Measurements from ENCODE around the gene FAM13A.
"Not testable (repeated sequence)": the region's sequence is repeated elsewhere in the genome, so short reads cannot be mapped to it uniquely, and the experiment has no call there.

The FAM13A gene

DNA sequence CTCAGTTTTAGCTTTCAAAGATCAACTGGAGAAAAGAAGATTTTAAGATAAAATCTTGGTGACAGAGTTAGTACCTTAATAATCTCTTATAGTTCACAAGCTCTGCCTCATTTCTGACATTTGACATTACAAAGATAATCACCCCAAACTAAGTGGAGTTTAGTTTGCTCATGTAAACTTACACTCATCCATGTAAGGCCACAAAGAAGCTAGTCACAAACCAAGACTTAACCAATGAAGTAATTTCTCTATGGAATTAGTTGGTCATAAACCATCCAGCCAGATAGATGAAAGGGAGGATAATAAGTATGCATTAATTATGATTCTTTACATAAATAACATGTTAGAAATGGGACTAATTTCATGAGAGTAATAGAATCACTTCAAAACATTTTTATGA, 159.2 kb downstream of the FAM13A start:
- no peak for DNase-seq (ENCODE audit: low spot score)

DNA sequence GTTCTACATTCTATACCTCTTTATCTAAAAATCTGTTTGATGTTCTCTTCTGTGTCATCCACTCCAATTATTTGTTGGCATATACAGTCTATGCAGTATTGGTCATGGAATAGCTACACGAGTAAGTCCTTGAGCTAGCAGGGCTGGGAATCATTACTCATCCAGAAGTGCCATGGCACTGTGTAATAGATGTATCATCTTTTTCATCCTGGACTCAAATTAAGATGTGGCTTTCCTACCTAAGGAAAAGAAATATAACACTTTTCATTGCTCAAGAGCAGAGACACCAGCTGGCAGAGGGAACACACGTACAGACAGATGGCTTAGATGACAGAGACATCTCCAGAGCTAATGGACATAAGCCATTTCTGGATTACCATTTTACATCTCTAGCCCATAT, 159.8 kb downstream of the FAM13A start:
- DNase-seq (ENCODE audit: low spot score): no peak

DNA sequence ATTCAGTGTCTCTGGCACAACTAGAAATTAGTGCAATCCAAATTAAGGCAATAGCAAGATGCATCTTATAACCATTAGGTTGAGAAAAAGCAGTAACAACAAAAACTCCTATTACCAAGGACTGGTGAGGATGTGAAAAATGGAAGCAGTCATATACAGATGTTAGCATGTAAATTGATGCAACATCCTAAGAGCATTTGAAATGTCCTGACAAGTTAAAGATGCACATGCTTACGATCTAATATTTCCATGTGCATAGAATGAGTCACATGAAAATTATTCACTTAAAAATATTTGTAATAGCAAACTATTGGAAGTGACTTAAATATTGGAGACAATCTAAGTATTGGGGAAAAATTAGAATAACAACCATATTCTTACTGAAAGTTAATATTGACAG, 163.0 kb downstream of the FAM13A start:
- no peak for DNase-seq (ENCODE audit: low spot score)

DNA sequence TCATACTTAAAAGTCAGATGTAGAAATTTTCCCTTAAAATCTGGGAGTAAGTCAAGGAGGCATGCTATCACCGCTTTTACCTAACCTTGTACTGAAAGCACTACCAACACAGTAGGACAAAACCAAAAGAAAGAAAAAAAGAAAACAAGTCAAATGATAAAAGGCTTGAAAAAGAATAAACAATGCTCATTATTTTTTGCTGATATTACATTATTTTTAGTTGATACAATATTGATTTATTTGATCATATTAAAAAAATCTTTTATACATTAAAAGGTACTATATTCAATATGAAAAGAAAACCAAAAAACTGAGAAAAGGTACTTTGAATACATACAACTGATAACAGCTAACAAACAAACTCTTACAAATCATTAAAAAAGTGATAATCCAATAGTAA, 164.3 kb downstream of the FAM13A start:
- no peak for DNase-seq (ENCODE audit: low spot score)

DNA sequence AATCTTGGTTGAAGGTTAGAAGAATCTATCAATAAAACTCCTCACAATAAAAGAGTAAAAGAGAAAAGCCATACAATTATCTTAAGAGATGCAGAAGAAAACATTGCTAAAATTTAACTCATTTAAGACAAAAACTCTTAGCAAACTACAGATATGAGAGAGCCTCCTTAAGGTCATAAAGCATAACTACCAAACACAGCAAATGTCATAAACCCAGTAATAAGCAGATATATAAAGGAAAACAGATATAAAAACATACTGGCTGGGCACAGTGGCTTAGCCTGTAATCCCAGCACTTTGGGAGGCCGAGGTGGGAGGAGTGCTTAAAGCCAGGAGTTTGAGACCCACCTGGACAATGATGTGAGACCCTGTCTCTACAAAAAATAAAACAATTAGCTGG, 165.3 kb downstream of the FAM13A start:
- no peak for DNase-seq (ENCODE audit: low spot score)

DNA sequence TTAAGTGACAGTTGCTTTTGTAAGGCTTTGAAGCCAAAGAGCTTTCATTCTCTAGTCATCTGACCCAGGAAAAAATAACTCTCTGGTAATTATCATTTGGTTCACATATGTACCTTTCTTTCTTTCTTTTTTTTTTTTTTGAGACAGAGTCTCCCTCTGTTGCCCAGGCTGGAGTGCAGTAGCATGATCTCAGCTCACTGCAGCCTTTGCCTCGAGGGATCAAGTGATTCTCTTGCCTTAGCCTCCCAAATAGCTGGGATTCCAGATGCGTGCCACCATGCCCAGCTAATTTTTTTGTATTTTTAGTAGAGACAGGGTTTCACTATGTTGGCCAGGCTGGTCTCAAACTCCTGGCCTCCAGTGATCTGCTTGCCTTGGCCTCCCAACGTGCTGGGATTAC, 169.6 kb downstream of the FAM13A start:
- not testable (repeated sequence) for DNase-seq (ENCODE audit: low spot score)

DNA sequence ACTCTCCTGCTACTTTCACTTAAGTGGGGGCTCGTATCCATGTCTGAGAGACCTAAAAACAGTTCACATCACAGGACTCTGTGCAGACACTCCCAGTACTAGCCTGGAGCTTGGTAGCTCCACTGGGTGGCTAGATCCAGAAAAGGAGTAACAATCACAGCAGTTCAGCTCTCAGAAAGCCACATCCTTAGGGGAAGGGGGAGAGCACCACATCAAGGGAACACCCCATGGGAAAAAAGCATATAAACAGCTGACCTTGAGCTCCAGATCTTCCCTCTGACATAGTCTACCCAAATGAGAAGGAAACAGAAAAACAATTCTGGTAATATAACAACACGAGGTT, 175.8 kb downstream of the FAM13A start:
- DNase-seq (ENCODE audit: low spot score): no peak

DNA sequence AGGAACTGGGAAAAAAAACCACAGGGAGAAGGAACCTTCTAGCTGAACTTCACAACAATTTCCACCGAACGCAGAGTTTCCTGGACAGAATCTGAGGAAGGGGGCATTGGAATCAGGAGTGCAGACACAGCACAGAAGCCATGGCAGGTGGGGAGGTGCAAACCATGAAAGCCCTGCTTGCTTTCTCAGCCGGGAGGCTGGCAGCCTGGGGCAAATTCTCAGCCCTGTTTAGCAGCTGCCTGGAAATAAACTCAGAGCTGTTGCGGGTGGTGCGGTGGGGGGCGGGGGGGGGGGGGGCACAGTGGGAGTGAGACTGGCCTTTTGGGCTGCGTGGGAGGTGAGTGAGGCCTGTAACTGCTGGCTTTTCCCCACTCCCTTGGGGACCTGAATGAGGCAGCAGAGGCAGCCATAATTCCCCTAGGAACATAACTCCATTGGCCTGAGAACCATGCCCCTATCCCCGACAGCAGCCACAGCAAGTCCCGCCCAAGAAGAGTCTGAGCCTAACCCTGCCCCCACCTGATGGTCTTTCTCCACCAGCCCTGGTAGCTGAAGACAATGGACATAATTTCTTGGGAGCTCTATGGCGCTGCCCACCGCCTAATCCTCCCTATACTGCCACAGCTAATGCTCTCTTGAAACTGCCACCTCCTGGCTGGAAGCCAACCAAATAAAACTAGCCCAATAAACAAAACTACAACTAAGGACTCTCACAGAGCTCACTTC, 176.3 kb downstream of the FAM13A start:
- DNase-seq (ENCODE audit: low spot score): no peak

DNA sequence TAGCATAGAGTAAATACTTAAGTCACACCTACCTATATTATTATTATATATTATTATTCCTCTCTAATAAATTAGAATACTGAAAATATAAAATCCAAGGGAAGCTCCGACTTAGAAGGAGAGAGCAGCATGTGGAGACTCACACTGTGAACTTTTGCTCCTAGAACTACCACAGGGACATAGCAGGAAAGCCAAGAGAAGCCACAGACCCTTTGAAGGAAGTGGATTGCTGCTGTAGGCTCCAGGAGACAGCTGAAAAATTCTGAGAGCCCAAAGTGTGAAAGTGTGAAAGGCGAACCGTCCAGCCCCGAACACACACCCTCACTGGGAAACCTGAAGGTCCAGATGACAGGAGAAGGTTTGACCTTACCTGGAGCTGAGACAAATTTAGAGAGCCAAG, 177.0 kb downstream of the FAM13A start:
- no peak for DNase-seq (ENCODE audit: low spot score)

DNA sequence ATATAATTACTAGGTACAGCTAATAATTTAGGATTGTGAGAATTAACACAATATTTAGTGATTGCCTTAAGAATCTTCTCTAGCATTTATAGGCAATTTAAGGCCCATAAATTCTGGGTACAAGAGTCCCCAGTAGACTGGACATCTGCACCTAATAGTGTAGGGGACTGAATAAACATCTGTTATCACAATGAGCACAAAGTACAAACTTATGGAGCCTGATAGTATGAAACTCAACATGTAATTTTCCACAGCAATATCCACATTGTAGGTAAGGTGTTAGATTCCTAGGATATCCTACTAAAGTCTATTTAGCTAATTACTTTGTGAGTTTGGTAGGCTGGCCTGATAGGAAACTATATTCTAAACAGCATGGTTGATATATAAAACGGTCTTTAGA, 178.3 kb downstream of the FAM13A start:
- DNase-seq (ENCODE audit: low spot score): no peak

DNA sequence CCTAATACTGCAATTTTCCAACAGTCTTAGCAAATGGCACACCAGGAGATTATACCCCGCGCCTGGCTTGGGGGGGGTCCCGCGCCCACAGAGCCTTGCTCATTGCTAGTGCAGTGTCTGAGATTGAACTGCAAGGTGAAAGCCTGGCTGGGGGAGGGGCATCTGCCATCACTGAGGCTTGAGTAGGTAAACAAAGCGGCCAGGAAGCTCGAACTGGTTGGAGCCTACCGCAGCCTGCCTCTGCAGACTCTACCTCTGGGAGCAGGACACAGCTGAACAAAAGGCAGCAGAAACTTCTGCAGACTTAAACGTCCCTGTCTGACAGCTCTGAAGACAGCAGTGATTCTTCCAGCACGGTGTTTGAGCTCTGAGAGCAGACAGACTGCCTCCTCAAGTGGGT, 186.6 kb downstream of the FAM13A start:
- DNase-seq (ENCODE audit: low spot score): no peak

DNA sequence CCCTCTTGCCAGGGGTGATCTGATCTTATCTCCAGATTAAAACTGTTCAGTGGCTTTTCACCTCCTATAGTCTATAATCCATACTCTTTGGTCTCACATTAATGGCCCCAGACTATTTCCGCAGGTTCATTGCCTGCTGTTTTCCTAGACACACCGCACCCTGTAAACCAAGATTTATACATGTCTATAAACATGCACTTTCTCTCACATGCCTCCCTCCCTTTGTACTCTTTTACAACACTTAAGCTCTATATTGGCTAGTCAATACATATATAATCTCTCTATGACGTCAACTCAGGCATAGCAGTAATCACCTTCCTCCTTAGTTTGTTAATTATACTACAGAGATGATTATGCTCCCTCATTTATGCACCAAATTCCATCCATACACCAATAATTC, 188.5 kb downstream of the FAM13A start:
- no peak for DNase-seq (ENCODE audit: low spot score)

DNA sequence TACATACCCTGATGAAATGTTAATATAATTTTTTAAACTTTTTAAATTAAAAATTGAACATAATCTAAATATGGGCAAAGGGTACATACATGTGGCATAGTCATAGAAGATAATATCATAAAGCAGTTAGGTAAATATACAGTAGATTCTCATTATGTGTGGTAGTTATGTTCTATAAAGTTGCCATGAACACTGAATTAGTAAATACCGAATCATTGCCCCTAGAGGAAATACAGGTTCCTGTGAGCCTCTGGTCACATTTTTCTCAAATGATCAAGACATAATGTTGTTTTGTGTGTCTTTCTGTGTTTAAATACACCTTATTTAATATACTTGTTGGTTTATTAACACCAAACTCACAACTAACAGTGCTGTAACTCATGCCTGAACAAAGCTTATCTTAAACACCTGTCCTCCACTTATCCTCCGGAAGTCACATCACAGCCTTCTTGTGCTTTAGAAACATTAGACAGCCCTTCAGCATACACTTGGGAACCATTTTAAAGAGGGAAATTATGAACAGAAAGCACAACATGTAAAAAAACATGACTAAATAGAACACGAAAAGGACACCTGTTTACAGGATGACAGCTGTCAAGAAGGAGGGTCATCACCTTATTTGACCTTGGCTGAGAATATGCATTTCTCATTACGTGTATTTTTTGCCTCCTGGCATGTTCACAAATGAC, 190.0 kb downstream of the FAM13A start:
- DNase-seq (ENCODE audit: low spot score): no peak

DNA sequence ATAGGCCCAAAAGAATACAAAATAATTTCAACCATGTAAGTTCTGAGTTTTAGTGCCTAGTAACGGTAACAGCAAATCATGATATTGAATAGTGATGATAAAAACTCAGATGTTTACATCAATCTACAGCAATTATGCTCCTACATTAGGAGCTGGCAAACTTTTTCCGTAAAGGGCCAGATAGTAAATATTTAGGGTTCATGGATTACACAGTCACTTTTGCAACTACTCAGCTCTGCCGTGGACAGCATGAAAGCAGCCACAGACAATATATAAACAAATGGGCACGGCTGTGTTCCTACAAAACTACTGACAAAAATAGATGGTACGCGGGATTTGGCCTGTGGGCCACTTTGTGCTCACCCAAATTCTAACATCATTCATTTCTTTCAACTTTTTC, 191.5 kb downstream of the FAM13A start:
- no peak for DNase-seq (ENCODE audit: low spot score)

DNA sequence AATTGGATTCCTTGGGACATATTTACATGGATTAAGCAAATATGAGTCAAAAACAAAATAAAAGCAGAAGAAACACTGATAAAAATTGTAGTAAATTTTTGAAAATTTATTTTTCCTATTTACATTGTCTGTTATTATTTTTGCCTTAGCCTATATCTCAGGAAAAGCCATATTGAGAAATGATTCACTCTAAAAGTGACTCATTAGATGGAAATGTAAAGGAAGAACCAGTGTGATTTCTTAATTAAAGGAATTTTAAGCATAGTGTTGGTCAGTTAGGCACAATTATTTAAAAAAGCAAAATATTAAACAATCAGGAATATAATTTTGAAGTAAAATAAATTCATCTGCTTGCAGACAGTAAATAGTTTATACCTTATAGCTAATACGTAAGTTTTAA, 191.9 kb downstream of the FAM13A start:
- DNase-seq (ENCODE audit: low spot score): no peak

DNA sequence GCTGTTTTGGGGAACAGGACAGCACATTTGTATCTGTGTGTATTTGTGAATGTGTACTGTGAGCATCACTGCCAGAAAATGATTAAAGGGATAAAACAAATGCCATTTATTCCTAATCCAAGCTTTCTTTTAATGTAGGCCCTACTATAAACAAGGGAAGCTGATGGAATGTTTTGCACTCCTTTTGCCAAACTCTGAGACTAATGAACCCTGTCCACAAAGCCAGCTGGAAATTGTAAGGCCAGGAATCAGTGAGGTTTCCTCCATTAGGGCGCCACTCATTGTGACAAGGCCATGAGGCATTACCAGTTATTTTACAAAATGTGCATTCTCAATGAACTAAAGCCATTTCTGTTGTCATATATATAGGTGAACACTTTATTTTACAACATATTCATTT, 196.4 kb downstream of the FAM13A start:
- DNase-seq (ENCODE audit: low spot score): no peak

DNA sequence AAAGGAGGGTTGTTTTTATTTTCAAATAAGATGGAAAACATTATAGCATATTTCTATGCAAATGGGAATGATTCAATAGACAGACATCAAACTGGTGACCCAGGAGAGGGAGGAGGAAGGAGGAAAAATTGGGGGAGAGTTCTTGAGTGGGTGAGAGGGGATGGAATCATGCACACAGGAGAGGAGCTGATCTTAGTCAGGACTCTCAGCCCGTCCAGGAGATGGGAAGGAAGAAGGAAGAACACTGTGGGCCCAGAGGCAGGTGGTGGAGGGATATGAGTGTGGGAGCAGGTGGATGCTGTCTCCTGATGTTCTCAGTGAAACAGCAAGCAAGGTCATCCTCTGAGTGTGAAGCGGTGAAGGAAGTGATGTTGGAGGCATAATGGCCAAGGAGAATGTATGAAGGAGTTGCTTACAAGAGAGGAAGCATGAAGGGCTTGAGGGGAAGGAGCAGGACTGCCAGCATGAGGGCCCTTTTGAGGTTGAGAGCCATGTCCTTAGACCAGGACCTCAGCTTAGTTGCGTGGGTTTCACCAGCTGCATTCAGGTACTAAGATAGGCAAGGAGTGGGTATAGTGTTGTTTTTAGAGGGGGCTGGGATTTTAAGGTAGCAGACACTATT, 197.7 kb downstream of the FAM13A start:
- DNase-seq (ENCODE audit: low spot score): no peak

DNA sequence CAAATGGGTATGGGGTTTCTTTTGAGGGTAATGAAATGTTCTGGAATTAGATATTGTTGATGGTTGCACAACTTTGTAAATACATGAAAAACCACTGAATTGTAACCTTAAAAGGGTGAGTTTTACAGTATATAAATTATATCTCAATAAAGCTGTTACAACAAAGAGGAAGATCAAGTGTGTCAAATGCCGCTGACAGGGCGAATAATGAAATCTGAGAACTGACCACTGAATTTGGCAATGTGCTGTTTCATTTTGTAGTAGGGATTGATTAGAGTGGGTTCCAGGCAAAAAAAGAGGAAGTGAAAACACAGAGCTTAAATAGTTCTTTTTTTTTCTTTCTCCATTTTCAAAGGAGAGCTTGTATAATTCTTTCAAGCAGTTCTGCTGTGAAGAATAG, 198.2 kb downstream of the FAM13A start:
- no peak for DNase-seq (ENCODE audit: low spot score)

DNA sequence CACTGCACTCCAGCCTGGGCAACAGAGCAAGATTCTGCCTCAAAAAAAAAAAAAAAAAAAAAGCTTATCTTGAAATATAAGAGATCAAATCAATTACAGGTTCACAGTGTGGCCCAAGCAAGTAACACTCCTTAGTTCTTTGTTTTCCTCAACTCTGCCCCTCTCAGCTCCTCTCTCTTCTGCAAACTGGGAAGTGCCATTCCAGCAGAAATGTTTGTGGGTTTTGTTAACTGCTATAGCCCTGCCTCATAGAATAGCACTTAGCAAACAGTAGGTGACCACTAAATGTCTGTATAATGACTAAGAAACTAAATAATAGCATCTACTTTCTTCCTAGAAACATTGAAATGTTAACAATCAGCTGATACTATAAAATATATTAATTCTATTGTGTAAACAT, 199.4 kb downstream of the FAM13A start:
- no peak for DNase-seq (ENCODE audit: low spot score)

DNA sequence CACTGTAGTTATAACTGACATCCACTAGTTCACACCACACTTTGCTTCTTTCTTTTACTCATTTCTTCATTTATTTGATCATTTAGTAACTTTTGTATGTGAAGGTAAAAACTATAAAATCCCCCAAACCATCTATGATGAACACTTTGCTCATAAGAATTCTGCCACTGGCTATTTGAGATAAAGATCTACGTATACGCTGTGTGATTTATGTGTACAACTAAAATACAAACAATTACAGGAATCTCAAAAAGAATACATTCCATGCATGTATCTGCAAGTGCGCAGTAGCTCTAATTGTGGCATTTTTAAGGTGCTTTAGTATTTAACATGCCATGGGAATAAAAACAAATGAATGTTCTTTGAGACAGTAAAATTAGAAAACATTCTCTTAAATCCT, 202.5 kb downstream of the FAM13A start:
- no peak for DNase-seq (ENCODE audit: low spot score)

DNA sequence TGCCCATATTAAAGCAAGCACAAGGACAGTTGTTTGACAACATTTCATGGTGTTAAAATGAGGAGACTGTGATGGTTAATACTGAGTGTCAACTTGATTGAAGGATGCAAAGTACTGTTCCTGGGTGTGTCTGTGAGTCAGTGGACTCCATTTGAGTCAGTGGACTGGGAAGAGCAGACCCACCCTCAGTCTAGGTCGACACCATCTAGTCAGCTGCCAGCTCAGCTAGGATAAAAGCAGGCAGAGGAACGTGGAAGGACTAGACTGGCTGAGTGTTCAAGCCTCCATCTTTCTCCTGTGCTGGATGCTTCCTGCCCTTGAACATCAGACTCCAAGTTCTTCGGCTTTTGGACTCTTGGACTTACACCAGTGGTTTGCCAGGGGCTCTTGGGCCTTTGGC, 203.4 kb downstream of the FAM13A start:
- not testable (repeated sequence) for DNase-seq (ENCODE audit: low spot score)

DNA sequence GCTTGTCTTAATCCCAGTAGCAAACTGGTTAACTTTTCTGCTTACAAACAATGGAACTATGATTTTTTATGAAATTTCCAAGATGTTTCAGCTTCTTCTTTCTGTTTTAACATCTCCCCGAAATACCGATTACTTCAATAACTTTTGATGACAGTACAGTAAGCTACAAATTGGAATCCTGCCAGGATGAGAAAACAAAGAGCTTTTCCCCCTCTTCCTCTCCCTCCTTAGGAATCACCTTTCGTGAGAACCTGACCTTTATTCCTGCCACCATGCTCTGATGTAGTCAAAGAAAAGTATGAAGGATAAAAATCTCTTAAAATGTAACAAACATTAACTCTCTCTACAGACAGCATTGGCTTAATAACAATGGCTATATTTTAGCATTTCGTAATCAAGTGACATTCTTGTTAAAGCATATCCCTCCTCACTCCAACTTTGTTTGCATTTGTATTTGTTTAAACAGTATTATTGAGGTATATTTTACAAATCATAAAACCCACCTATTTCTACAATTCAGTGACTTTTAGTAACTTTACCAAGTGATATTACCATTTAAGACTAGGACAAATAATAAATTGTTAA, 210.7 kb downstream of the FAM13A start:
- no peak for DNase-seq (ENCODE audit: low spot score)

DNA sequence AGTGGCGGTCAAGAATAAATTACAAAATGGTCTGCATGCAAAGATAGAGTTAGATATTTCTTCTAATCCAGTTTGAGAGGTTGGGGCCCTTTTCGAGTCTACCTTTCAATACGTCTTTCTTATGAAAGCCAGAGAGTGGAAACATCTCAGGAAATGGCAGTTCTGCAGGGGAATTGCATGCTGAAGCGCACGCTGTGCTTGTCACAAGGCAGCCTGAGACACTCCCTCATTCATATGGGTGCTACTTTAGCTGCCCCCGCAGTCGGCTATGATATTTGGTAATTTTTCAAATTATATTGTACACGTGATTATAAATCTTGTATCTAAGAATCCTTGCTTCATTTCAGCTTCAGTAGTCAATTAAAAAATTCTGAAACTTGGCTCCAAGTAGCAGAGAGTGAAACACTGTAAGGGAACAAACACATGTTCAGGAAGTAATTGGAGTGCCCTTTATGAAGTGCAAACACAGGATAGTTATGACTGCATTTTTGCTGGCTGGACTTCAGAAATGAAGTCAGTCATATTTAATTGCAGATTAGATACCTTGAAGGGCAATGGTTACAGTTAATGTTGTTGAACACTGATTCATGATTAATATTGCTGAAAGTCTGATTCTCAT, 213.8 kb downstream of the FAM13A start:
- DNase-seq (ENCODE audit: low spot score): no peak

Measured in CD4-positive, alpha-beta T cell treated with Interleukin-6 at 100 ng/mL for 8 hours (primary cell).